Esophagus squamous epithelium (tissue), 5 donors: Measurements from ENCODE around the gene THSD7B. TPM values are rescaled to one million over a fixed set of nuclear protein-coding genes. Genes with fewer than 3 reads are reported as not detected.

Experiments used
- DNase-seq: peaks from one replicate; lab custom pipeline; 2025; lab: John Stamatoyannopoulos, UW
- H3K27ac ChIP-seq, 4 donors: fragments of 200-600 bp; sonication (generic); one replicate each; pipeline ENCODE4 v1.5.1; 2016 to 2019; ENCODE audit warnings: mild to moderate bottlenecking in 1 of 4
- H3K27me3 ChIP-seq, 4 donors: fragments of 200-600 bp; sonication (generic); 1 replicate in 3 of 4; 2 replicates in 1 of 4; pipeline versions ENCODE4 v1.5.1 to v1.6.0; 2017 to 2021; ENCODE audit warnings: antibody characterized with exemption in 1 of 4
- H3K36me3 ChIP-seq, 3 donors: fragments of 200-600 bp; sonication (generic); one replicate each; pipeline ENCODE4 v1.5.1; 2016 to 2019
- H3K4me1 ChIP-seq, 3 donors: fragments of 200-600 bp; sonication (generic); one replicate each; pipeline ENCODE4 v1.5.1; 2017 to 2019
- H3K4me3 ChIP-seq, 4 donors: fragments of 200-600 bp; sonication (generic); 1 replicate in 3 of 4; 2 replicates in 1 of 4; pipeline ENCODE4 v1.5.1; 2016 to 2019; ENCODE audit warnings: mild to moderate bottlenecking in 2 of 4, moderate library complexity in 1 of 4
- H3K9me3 ChIP-seq, 3 donors: fragments of 200-600 bp; sonication (generic); one replicate each; pipeline ENCODE4 v1.5.1; 2016 to 2019
- POLR2A ChIP-seq, 4 donors: fragments of 450-650 bp; IDR thresholded peaks; one replicate each; pipeline ENCODE4 v1.6.1; 2017; ENCODE audit warnings: antibody characterized with exemption in 4 of 4, mild to moderate bottlenecking in 4 of 4, moderate library complexity in 3 of 4
- WGBS, 2 donors: methylation state at CpG; one replicate each; pipeline ENCODE4 v1.1.5; 2018; 5-methylcytosine and 5-hydroxymethylcytosine counted together
- intact Hi-C: fragments of 100-400 bp; cut with DNase I; formaldehyde crosslinking; loops from one replicate; pipeline ENCODE4 v1.15.0; 2022
- total RNA-seq, 4 donors: library from RNA; depleted of rRNA; stranded (reverse); fragments of >200 nt; gene quantifications; one replicate each; pipeline ENCODE4 v1.1.0, GENCODE V29; 2016
- TF ChIP-seq, protein P1 (sequence below), 6 experiments: fragments of 450-650 bp in 4 of 6; fragments of 200-600 bp in 2 of 6; sonication (generic) in 2 of 6; IDR thresholded peaks; one replicate each; pipeline ENCODE4 v1.5.1; 2016 to 2019; ENCODE audit warnings: antibody characterized with exemption in 6 of 6, mild to moderate bottlenecking in 4 of 6, moderate library complexity in 4 of 6
- donor health status: DM: yes; HTN: yes; CAD: no.

Gene THSD7B
- total RNA-seq, 4 donors from 2014 or later = 0.31 to 0.97 (median 0.72) TPM

DNA sequence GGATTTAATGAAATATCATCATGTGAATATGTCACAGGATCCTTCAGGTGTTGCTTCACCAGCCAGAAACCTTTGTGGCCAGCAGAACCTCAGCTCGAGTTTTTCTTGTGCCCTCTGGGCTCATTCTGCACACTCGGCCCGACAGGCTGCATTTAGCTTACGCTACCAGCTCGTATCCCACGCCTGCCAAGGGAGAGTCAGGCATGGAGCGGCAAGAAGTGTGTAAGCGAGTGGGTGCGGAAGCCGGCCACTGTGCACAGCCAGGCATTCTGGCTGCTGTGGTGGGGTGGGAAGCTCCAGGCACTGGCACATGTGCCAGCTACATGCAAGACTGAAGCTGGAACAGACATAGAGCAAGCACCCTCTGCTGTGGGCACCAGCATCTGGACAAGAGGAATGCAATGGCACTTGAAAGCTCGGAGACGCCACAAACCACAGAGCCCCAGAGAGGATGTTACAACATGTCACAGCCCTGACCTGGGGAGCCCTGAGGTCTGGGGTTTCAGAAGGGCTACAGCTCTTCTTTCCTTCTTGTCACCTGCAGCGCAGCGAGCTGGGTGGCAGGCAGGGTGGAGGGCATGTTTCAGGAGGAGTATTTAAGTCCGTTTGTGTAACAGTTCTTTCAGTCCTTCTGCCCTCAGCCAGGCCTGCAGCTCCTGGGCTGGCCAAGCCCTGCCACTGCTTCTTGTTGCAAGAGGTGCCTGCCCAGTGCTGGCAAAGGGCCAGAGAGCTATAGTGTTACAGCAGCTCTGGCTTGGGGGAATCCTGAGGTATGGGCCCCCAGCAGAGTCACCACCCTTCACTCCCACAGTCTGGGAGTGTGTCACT is 941.7 kb downstream of the THSD7B start:
- no peak overlapping the region for H3K27ac ChIP-seq
- WGBS, 2 donors = 74 to 85% methylated on average over 4 to 13 of the region's 15 CpGs
- no peaks in the 10 kb centered on the region for H3K27me3 ChIP-seq
- H3K4me3 ChIP-seq = no peak overlapping the region
- no peaks in the 10 kb centered on the region for H3K36me3 ChIP-seq
- DNase-seq = no peak
- intact Hi-C loops = no loop called here
- H3K4me1 ChIP-seq = no peaks in the 10 kb centered on the region
- peaks cover 0 to 7% (median 0%) of the 10 kb centered on the region in 3 donors for H3K9me3 ChIP-seq
- TF ChIP-seq, protein P1, sequence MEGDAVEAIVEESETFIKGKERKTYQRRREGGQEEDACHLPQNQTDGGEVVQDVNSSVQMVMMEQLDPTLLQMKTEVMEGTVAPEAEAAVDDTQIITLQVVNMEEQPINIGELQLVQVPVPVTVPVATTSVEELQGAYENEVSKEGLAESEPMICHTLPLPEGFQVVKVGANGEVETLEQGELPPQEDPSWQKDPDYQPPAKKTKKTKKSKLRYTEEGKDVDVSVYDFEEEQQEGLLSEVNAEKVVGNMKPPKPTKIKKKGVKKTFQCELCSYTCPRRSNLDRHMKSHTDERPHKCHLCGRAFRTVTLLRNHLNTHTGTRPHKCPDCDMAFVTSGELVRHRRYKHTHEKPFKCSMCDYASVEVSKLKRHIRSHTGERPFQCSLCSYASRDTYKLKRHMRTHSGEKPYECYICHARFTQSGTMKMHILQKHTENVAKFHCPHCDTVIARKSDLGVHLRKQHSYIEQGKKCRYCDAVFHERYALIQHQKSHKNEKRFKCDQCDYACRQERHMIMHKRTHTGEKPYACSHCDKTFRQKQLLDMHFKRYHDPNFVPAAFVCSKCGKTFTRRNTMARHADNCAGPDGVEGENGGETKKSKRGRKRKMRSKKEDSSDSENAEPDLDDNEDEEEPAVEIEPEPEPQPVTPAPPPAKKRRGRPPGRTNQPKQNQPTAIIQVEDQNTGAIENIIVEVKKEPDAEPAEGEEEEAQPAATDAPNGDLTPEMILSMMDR (IDR thresholded peaks at IDR 0.05) = no peak
- no peak for TF ChIP-seq POLR2A (IDR thresholded peaks at IDR 0.05)

DNA sequence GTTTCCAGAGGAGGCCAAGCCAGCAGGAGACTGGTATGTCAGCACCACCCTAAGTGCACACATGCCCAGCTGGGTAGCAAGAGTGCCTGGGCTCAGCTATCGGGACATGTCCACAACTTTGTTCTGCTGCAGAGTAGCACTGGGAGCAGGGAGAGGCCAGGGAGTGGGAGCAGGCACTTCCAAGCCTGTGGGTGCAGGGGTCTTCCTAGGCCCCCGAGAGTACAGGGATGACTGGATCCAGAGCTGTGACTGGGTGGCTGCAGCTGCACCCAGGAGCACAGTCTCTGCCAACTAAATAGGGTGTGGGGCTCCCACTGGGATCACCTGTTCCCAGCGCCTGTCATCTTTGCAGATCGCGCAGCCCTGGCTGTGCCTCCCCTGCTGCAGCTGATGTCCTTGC is 943.0 kb downstream of the THSD7B start:
- no peaks in the 10 kb centered on the region for H3K36me3 ChIP-seq
- peaks cover 0 to 5% (median 0%) of the 10 kb centered on the region in 3 donors for H3K9me3 ChIP-seq
- intact Hi-C loops = no loop called here
- 92 to 97% methylated on average over 4 of the region's 5 CpGs for WGBS, 2 donors
- no peak overlapping the region for H3K4me3 ChIP-seq
- H3K27ac ChIP-seq = no peak overlapping the region
- no peaks in the 10 kb centered on the region for H3K27me3 ChIP-seq
- no peaks in the 10 kb centered on the region for H3K4me1 ChIP-seq
- DNase-seq = no peak
- TF ChIP-seq, protein P1 (IDR thresholded peaks at IDR 0.05) = no peak
- TF ChIP-seq POLR2A (IDR thresholded peaks at IDR 0.05) = no peak

DNA sequence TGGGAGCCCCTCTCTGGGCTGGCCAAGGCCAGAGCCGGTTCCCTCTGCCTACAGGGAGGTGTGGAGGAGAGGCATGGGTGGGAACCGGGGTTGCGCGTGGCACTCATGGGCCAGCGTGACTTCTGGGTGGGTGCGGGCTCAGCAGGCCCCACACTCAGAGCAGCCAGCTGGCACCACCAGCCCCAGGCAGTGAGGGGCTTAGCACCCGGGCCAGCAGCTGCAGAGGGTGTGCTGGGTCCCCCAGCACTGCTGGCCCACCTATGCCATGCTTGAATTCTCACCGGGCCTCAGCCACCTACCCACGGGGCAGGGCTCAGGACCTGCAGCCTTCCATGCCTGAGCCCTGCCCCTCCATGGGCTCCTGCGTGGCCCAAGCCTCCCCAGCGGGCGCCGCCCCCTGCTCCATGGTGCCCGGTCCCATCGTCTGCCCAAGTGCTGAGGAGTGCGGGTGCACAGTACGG is 950.4 kb downstream of the THSD7B start:
- intact Hi-C loops = no loop called here
- Histone ChIP-seq H3K27me3 (no peaks in the 10 kb centered on the region), H3K27ac (no peak overlapping the region), H3K9me3 (peaks cover 0 to 5% (median 3%) of the 10 kb centered on the region in 3 donors), H3K36me3 (no peaks in the 10 kb centered on the region), H3K4me1 (no peaks in the 10 kb centered on the region), H3K4me3 (no peak overlapping the region)
- TF ChIP-seq, protein P1 (IDR thresholded peaks at IDR 0.05) = no peak
- no peak for TF ChIP-seq POLR2A (IDR thresholded peaks at IDR 0.05)
- 100% methylated on average over 1 of the region's 17 CpGs; no CpG with 5 or more reads in 1 of the 2 donors for WGBS, 2 donors
- no peak for DNase-seq

DNA sequence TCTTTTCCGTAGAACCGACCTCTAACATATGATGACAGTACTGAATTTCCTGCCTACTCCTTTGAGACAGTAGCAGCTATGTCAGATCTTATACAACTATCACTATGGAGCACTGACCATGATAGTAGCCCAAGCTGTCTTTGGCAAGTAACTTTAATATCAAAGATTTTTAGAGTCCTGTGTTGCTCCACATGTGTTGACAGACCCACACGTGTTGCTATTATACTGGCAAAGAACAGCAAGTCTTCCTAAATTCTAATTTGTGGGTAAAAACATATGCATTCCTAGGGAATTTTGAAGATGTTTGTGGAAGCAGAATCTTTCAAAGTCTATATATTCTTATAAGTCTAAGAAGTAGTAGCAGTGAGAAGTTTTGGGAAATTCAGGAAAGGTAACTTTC is 953.4 kb downstream of the THSD7B start:
- WGBS, 2 donors = 77 to 90% methylated on average over 3 of the region's 3 CpGs
- Histone ChIP-seq H3K4me3 (no peak overlapping the region), H3K9me3 (peaks cover 0 to 3% (median 0%) of the 10 kb centered on the region in 3 donors), H3K4me1 (no peaks in the 10 kb centered on the region), H3K27me3 (no peaks in the 10 kb centered on the region), H3K27ac (no peak overlapping the region), H3K36me3 (no peaks in the 10 kb centered on the region)
- TF ChIP-seq, protein P1 (IDR thresholded peaks at IDR 0.05) = no peak
- TF ChIP-seq POLR2A (IDR thresholded peaks at IDR 0.05) = no peak
- intact Hi-C loops = no loop called here
- DNase-seq = no peak

DNA sequence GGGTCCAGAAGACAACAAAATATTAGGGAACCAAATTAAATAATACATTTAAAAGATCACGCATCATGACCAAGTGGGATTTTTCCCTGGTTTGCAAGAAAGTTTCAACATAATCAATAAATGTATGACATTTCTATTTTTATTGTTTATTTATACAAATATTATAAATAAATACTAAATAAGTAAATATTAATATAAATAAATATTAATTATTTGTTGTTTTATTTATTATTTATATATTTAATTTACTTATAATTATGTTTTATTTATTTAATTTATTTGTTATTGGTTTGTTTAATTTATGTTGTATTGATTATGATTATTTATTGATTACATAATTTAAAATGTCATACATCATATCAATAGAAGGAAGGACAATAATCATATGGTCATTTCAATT is 956.4 kb downstream of the THSD7B start:
- Histone ChIP-seq H3K9me3 (no peaks in the 10 kb centered on the region), H3K27ac (no peak overlapping the region), H3K27me3 (no peaks in the 10 kb centered on the region), H3K4me1 (no peaks in the 10 kb centered on the region), H3K36me3 (no peaks in the 10 kb centered on the region), H3K4me3 (no peak overlapping the region)
- intact Hi-C loops = no loop called here
- DNase-seq = no peak
- WGBS, 2 donors = 88 to 95% methylated on average over 1 of the region's 1 CpG
- no peak for TF ChIP-seq POLR2A (IDR thresholded peaks at IDR 0.05)
- TF ChIP-seq, protein P1 (IDR thresholded peaks at IDR 0.05) = no peak
